Fibroblast of lung (primary cell): ENCODE results near the gene RMND5B. TPM values are rescaled to one million over a fixed set of nuclear protein-coding genes. Genes with fewer than 3 reads are reported as not detected.

Source experiments
- DNase-seq, 2 donors: peaks; one replicate each; pipeline versions ENCODE4 v3.0.0 to v3.0.0-alpha.2; 2010; ENCODE audit warnings: low read depth in 2 of 2
- H2AFZ ChIP-seq: 2 replicates; pipeline ENCODE4 v1.5.1; 2012; ENCODE audit warnings: low read length, control low read depth, inconsistent platforms
- H3K27ac ChIP-seq: 2 replicates; pipeline ENCODE4 v1.5.1; 2011; ENCODE audit warnings: low read length, control low read depth; ENCODE audit not compliant: insufficient read depth
- H3K27me3 ChIP-seq: 2 replicates; pipeline ENCODE4 v1.5.1; 2011; ENCODE audit warnings: mild to moderate bottlenecking, low read length; ENCODE audit not compliant: control insufficient read depth, insufficient read depth
- H3K36me3 ChIP-seq: 2 replicates; pipeline ENCODE4 v1.5.1; 2011; ENCODE audit warnings: low read length; ENCODE audit not compliant: control insufficient read depth, insufficient read depth
- H3K4me1 ChIP-seq: 2 replicates; pipeline ENCODE4 v1.5.1; 2011; ENCODE audit warnings: low read length; ENCODE audit not compliant: control insufficient read depth, insufficient read depth; ENCODE audit errors: extremely low read depth
- H3K4me2 ChIP-seq: 2 replicates; pipeline ENCODE4 v1.5.1; 2011; ENCODE audit warnings: low read length, control low read depth; ENCODE audit not compliant: insufficient read depth; ENCODE audit errors: extremely low read depth
- H3K4me3 ChIP-seq, 4 experiments: fragments of 200-600 bp in 1 of 4; sonication (generic) in 1 of 4; replicated peaks in 1 of 4; 2 replicates each; pipeline ENCODE4 v1.5.1; 2011 to 2016; ENCODE audit warnings: low read length in 4 of 4, low read depth in 3 of 4, mild to moderate bottlenecking in 3 of 4, control low read depth in 2 of 4, inconsistent platforms in 1 of 4, mixed read lengths in 1 of 4; ENCODE audit not compliant: insufficient read depth in 1 of 4; ENCODE audit errors: control extremely low read depth in 1 of 4
- H3K79me2 ChIP-seq: 2 replicates; pipeline ENCODE4 v1.5.1; 2012; ENCODE audit warnings: mild to moderate bottlenecking, low read length, inconsistent platforms; ENCODE audit not compliant: control insufficient read depth, insufficient read depth
- H3K9ac ChIP-seq: 2 replicates; pipeline ENCODE4 v1.5.1; 2011; ENCODE audit warnings: mild to moderate bottlenecking, low read length, control low read depth; ENCODE audit not compliant: insufficient read depth
- H3K9me3 ChIP-seq: 2 replicates; pipeline ENCODE4 v1.5.1; 2012; ENCODE audit warnings: low read depth, low read length; ENCODE audit not compliant: control insufficient read depth, insufficient read depth
- H4K20me1 ChIP-seq: 2 replicates; pipeline ENCODE4 v1.5.1; 2011; ENCODE audit warnings: low read length; ENCODE audit not compliant: control insufficient read depth, insufficient read depth; ENCODE audit errors: extremely low read depth
- CTCF ChIP-seq, 2 donors: IDR thresholded peaks in 1 of 2; conservative IDR thresholded peaks in 1 of 2; 1 replicate in 1 of 2; 2 replicates in 1 of 2; pipeline ENCODE4 v1.5.1; 2011 to 2012; ENCODE audit warnings: low read length in 2 of 2, control low read depth in 1 of 2, inconsistent platforms in 1 of 2, low read depth in 1 of 2, mild to moderate bottlenecking in 1 of 2
- EZH2 ChIP-seq: IDR thresholded peaks from 2 replicates; pipeline ENCODE4 v1.5.1; 2012; ENCODE audit warnings: low read length, control low read depth, mild to moderate bottlenecking; ENCODE audit errors: missing control alignments
- polyA plus RNA-seq, 2 donors: library from polyadenylated mRNA; depleted of rRNA in 1 of 2; stranded (reverse) in 1 of 2; unstranded in 1 of 2; fragments of >200 nt; gene quantifications; 2 replicates each; pipeline ENCODE4 v1.2.1, GENCODE V29; 2011 to 2012; ENCODE audit warnings: missing spikeins in 1 of 2
- total RNA-seq: library from RNA; depleted of rRNA; stranded (reverse); fragments of >200 nt; gene quantifications from 2 replicates; pipeline ENCODE4 v1.2.1, GENCODE V29; 2014

The RMND5B gene
- total and polyA plus RNA-seq, 2 donors (not counting 1 experiment from before 2014, with no cell fraction given), result 22.3 to 22.5 TPM

- Histone ChIP-seq H3K36me3 (peaks cover 24% of the 10 kb centered on the region), H3K4me1 (no peaks in the 10 kb centered on the region), H2AFZ (no peak overlapping the region), H3K9me3 (no peaks in the 10 kb centered on the region), H3K4me2 (no peak overlapping the region), H3K4me3 (no peak overlapping the region), H3K27me3 (no peaks in the 10 kb centered on the region), H3K27ac (no peak overlapping the region), H3K9ac (no peak overlapping the region), H3K79me2 (no peaks in the 10 kb centered on the region), H4K20me1 (no peaks in the 10 kb centered on the region)
- TF ChIP-seq EZH2 (no peak), CTCF (conservative IDR thresholded peaks at IDR 0.05 in 1 of 2, IDR thresholded peaks at IDR 0.05 in 1 of 2; ENCODE audit: low read depth in 1 of 2, low read length in 2 of 2) (peak; percentile 53 to 74)
- peak; percentile 23 to 33 for DNase-seq
Observed at GRCh38 chr5:178145965-178146820, 15.4 kb downstream of the RMND5B start.

GRCh38 chr5:178147406-178147805 lies 16.6 kb downstream of the RMND5B start:
- Histone ChIP-seq H4K20me1 (no peaks in the 10 kb centered on the region), H3K27ac (no peak overlapping the region), H3K4me3 (no peak overlapping the region), H3K4me1 (no peaks in the 10 kb centered on the region), H3K9me3 (no peaks in the 10 kb centered on the region), H3K36me3 (peaks cover 21% of the 10 kb centered on the region), H3K27me3 (no peaks in the 10 kb centered on the region), H2AFZ (no peak overlapping the region), H3K4me2 (no peak overlapping the region), H3K79me2 (no peaks in the 10 kb centered on the region), H3K9ac (no peak overlapping the region)
- TF ChIP-seq EZH2 (no peak), CTCF (conservative IDR thresholded peaks at IDR 0.05 in 1 of 2, IDR thresholded peaks at IDR 0.05 in 1 of 2; ENCODE audit: low read depth in 1 of 2, low read length in 2 of 2) (no peak)
- DNase-seq, result no peak

GRCh38 chr5:178149199-178149932 lies 18.6 kb downstream of the RMND5B start:
- H4K20me1 ChIP-seq, result no peaks in the 10 kb centered on the region
- H2AFZ ChIP-seq, result no peak overlapping the region
- TF ChIP-seq CTCF (conservative IDR thresholded peaks at IDR 0.05 in 1 of 2, IDR thresholded peaks at IDR 0.05 in 1 of 2; ENCODE audit: low read depth in 1 of 2, low read length in 2 of 2) (no peak), EZH2 (no peak)
- H3K36me3 ChIP-seq, result peaks cover 19% of the 10 kb centered on the region
- no peak overlapping the region for H3K27ac ChIP-seq
- peak in 1 of 2 donors; percentile 43 for DNase-seq
- no peak overlapping the region for H3K4me3 ChIP-seq
- no peaks in the 10 kb centered on the region for H3K27me3 ChIP-seq
- H3K9ac ChIP-seq, result no peak overlapping the region
- peaks cover 7% of the 10 kb centered on the region for H3K79me2 ChIP-seq
- H3K9me3 ChIP-seq, result no peaks in the 10 kb centered on the region
- H3K4me2 ChIP-seq, result no peak overlapping the region
- H3K4me1 ChIP-seq, result no peaks in the 10 kb centered on the region
